COLO668 (cell line): ENCODE data around the gene ANO9.
"Not testable (repeated sequence)": the region's sequence is repeated elsewhere in the genome, so short reads cannot be mapped to it uniquely, and the experiment has no call there.

Experiments used
- DNase-seq: peaks from one replicate; lab custom pipeline; 2025; ENCODE audit not compliant: unreplicated experiment; lab: John Stamatoyannopoulos, UW

Gene ANO9

GRCh38 chr11:417652-418342 lies 24.0 kb downstream of the ANO9 start:
- DNase-seq: peak; percentile 6

DNA sequence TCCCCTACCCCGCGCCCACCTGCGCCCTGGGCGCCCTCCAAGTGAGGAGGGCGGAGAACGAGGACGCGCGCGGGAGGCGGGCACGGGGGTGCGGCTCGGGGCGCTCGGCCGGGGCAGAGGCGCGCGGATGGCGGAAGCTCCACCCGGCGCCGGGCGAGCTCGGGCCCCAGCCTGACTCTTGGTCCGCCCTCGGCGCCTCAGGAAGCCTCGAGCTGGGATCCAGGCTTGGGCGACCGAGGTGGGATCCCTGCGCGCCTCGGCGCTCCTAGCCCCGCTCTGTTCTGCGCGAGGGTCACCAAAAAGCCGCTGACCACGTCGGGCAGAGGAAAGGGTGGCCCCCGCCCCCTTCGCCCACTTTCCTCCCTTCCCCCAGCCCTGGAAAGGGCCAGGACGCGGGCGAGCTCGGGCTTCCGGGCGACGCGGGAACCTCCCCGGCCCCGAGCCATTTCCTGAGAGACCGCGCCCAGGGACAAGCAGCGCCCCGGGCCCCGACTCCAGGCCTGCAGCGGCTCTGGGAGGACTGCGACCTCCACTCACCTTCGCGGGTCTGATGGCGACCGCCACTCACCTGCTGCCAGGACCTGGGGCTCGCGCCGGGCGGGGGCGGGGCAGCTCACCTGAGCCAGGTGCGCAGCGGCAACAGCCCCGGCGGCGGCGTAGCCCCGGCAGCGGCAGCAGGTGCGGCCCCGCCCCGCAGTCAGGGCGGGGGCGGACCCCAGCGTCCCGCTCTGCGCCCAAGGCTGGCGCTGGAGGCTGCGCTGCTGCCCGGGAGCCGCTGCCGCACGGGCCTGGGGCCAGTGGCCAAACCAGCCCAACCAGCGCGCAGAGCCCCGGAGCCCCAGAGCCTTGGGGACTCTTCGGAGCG lies 24.8 kb downstream of the ANO9 start:
- peak; percentile 69 for DNase-seq

GRCh38 chr11:416051-416756 lies 25.6 kb downstream of the ANO9 start:
- DNase-seq: peak; percentile 2

DNA sequence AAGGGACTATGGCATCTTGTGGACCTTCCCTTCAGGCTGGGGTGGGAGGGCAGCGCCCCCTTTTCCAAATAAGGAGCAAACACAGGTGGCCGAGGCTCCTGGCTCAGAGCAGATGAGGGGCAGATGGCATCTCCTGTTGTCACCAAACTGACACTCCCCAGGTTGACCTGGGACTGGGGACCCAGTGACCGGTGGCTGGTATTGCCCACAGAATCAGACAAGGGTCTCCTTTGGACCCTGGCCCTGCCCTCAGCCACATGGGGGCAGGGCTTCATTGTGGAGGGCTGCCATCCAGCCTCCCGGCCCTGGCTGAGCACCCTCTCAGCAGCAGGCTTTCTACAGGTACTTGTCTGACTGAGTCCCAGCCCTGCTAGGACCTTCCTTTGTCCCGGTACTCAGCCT lies 26.2 kb downstream of the ANO9 start:
- DNase-seq: no peak

- no peak for DNase-seq
These were observed 27.4 kb downstream of the ANO9 start for GRCh38 chr11:414318-414857.

DNA sequence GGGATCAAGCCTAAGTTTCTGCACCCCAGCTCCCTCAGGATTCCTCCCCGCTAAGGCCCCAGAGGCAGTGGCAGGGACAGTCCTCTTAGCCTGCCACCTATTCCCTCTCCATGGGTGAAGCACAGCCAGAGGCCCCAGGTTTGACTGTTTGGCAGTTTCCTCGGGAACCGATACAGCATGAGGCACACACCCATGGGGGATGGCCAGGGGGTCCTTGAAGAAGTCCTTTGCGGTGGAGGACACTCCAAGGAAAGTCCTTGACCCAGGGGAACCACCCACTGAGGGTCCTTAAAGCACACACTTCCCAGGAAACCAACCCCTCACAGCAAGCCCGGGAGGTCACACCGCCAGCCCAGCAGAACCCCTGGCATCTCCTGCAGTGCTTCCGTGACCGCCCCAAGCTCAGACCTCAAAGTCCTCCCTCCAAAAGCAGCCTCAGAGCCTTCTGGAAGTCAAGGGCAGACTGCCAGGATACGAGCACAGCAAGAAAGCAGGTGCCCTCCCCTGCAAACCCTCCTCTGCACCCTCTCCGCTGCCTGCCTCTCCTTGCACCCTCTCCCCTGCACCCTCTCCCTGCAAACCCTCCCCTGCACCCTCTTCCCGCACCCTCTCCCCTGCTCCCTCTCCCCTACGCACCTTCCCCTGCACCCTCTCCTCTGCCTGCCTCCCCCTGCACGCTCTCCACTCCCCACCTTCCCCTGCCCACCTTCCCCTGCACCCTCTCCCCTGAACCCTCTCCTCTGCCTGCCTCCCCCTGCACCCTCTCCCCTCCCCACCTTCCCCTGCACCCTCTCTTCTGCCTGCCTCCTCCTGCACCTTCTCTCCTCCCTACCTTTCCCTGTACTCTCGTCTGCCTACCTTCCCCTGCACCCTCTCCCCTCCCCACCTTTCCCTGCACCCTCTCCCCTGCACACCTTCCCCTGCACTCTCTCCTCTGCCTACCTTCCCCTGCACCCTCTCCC lies 28.4 kb downstream of the ANO9 start:
- no peak for DNase-seq

GRCh38 chr11:412641-413119 lies 29.1 kb downstream of the ANO9 start:
- DNase-seq: no peak

GRCh38 chr11:411520-411919 lies 30.3 kb downstream of the ANO9 start:
- not testable (repeated sequence) for DNase-seq

DNA sequence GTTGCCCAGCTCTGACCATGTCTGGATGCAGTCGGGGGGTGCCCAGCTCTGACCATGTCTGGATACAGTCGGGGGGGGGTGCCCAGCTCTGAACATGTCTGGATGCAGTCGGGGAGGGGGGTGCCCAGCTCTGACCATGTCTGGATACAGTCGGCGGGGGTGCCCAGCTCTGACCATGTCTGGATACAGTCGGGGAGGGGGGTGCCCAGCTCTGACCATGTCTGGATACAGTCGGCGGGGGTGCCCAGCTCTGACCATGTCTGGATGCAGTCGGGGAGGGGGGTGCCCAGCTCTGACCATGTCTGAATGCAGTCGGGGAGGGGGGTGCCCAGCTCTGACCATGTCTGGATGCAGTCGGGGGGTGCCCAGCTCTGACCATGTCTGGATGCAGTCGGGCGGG lies 31.1 kb downstream of the ANO9 start:
- DNase-seq: not testable (repeated sequence)

- no peak for DNase-seq
These were observed 32.0 kb downstream of the ANO9 start for GRCh38 chr11:409600-410483.

DNA sequence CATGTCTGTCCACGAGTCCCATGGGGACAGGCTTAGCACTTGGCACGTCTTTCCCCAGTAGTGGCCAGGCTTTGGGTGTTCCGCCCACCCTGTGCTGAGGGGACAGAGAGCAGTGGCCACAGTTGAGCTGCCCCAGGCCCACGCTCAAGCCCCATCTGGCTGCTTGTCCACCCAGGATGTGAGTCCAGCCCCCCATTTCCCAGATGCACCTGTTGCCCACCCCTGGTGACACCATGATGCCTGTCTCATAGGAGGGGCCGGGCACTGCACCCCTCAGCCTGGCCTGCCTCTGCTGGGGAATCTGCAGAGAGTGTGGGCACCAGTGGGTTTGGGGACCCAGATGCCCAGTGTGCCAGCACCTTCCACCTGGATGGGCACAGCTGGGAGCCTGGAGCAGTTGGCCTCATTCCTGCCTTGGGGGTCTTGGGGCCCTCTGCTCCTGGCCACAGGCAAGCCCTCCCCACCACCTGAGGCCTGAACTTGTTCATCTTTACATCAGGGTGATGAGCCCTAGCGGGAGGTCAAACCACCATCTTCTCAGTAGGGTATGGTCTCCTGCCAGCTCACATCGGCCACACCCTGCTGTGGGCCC lies 32.7 kb downstream of the ANO9 start:
- DNase-seq: no peak

- DNase-seq: no peak
These were observed 33.4 kb downstream of the ANO9 start for GRCh38 chr11:408154-409007.

DNA sequence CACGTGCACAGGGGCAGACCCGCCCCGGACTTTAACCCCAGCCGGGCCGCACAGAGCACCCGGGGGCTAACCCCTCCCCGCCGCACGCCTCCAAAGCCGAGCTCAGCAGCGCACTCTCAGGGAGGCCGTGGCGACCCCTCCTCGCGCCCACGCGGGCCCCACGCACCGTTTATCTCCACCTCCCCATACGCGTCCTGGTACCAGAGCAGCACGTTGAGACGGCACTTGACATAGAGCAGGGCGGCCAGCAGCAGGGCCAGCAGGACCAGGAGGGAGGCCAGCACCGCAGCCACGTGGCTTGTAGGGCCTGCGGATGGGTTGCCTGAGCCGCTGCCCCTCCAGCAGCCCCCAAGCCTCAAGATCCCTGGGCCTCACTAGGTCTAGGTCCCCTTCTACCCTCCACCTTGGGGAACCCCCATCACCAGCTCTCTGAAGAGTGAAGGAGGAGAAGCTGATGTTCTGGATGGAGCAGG lies 34.1 kb downstream of the ANO9 start:
- DNase-seq: no peak

DNA sequence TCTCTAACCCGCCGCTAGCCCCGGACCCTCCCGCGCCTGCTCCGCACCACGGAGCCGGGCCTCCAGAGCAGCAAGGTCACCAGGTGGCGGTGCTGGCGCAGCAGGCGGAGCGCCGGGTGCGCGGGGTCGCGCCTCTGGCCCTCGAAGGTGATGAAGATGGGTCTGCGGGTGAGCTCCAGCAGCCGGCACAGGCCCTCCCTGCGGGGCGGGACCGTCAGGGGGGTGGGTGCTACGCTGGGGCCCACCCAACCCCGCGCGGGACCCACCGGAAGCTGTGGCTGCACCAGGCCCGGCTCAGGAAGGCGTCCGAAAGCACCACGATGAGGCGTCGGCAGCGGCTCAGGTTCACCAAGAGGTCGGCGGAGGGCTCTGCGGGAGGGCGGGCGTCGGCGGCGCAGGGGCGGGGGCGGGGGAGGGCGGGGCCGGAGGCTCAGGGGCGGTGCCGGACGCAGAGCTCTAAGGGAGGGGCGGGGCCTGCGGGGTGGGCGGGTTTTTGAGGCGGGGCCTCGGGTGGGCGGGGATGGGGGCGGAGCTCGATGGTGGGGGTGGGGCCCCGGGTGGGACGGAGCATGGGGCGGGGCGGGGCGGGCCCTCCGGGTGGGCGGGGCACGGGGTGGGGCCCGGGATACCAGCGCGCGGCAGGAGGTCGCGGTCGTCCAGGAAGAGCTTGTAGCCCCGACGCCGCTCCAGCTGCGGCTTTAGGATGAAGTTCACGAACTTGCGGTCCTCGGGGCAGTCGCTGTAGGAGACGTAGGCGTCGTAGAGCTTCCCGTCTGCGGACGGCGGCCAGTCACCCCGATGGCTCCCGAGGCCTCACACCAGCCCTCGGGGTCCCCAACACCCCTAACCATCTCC lies 34.8 kb downstream of the ANO9 start:
- peak; percentile 70 for DNase-seq

- no peak for DNase-seq
These were observed 35.6 kb downstream of the ANO9 start for GRCh38 chr11:405954-406795.
